ENCODE data around the gene MYOZ1. TPM values are rescaled to one million over a fixed set of nuclear protein-coding genes. Genes with fewer than 3 reads are reported as not detected.
A peak's percentile ranks its signal among the peaks of the same experiment; 100 is the strongest.
"Not testable (repeated sequence)": the region's sequence is repeated elsewhere in the genome, so short reads cannot be mapped to it uniquely, and the experiment has no call there.

MYOZ1 gene
- total RNA-seq, 4 donors from 2014 or later = 2.0 to 7.0 (median 5.1) TPM

DNA sequence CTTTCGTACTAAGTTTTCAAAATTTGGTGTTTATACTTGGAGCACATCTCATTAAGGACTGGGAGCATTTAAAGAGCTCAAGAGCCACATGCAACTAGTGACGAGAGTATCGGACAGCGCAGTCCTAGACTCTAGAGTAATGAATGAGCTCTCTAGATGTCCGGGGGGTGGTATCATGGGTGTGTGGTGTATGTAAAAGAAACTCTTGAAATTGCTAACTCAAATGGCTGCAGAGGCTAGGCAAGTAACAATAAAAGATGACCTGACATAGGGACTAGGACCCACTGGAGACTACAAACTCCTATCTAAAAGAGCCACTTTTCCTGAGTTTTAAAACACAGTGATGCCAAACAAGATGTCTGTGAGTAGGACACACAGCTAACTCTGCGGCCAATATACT lies 14.0 kb downstream of the MYOZ1 start:
- Histone ChIP-seq H3K9me3 (no peaks in the 10 kb centered on the region), H3K27ac (no peak overlapping the region), H3K4me3 (replicated peaks in 1 of 3) (no peak overlapping the region), H3K4me1 (peaks cover 3 to 22% of the 10 kb centered on the region in 2 donors), H3K36me3 (no peaks in the 10 kb centered on the region), H3K27me3 (no peaks in the 10 kb centered on the region)
- no peak for DNase-seq
- no peak for TF ChIP-seq POLR2A (IDR thresholded peaks at IDR 0.05)
- TF ChIP-seq, protein P1, sequence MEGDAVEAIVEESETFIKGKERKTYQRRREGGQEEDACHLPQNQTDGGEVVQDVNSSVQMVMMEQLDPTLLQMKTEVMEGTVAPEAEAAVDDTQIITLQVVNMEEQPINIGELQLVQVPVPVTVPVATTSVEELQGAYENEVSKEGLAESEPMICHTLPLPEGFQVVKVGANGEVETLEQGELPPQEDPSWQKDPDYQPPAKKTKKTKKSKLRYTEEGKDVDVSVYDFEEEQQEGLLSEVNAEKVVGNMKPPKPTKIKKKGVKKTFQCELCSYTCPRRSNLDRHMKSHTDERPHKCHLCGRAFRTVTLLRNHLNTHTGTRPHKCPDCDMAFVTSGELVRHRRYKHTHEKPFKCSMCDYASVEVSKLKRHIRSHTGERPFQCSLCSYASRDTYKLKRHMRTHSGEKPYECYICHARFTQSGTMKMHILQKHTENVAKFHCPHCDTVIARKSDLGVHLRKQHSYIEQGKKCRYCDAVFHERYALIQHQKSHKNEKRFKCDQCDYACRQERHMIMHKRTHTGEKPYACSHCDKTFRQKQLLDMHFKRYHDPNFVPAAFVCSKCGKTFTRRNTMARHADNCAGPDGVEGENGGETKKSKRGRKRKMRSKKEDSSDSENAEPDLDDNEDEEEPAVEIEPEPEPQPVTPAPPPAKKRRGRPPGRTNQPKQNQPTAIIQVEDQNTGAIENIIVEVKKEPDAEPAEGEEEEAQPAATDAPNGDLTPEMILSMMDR (IDR thresholded peaks at IDR 0.05) = no peak
- 88 to 92% methylated on average over 6 of the region's 6 CpGs for WGBS, 2 donors
- intact Hi-C loops (cut with DNase I) = loop anchor here (5.0 kb wide), 1 partner anchor 55 kb away; no protein-coding TSS in a partner anchor

- H3K9me3 ChIP-seq = no peaks in the 10 kb centered on the region
- H3K36me3 ChIP-seq = no peaks in the 10 kb centered on the region
- H3K27ac ChIP-seq = peak overlapping the region; percentile 66 to 87 (median 69)
- no peaks in the 10 kb centered on the region for H3K27me3 ChIP-seq
- peak; percentile 95 to 97 for DNase-seq
- TF ChIP-seq, protein P1 (IDR thresholded peaks at IDR 0.05) = no peak
- peak in 1 of 2 donors; percentile 83 for TF ChIP-seq POLR2A (IDR thresholded peaks at IDR 0.05)
- H3K4me1 ChIP-seq = peaks cover 3 to 22% of the 10 kb centered on the region in 2 donors
- 4% methylated on average over 33 to 39 of the region's 42 CpGs for WGBS, 2 donors
- H3K4me3 ChIP-seq (replicated peaks in 1 of 3) = peak overlapping the region; percentile 51 to 86 (median 84)
- intact Hi-C loops (cut with DNase I) = loop anchor here (5.0 kb wide), 1 partner anchor 54 kb away; no protein-coding TSS in a partner anchor
Observed at GRCh38 chr10:73625884-73626752, 15.2 kb downstream of the MYOZ1 start.

GRCh38 chr10:73625004-73625883 lies 16.0 kb downstream of the MYOZ1 start:
- WGBS, 2 donors = 1% methylated on average over 44 to 45 of the region's 46 CpGs
- Histone ChIP-seq H3K4me1 (peaks cover 3 to 22% of the 10 kb centered on the region in 2 donors), H3K27me3 (no peaks in the 10 kb centered on the region), H3K9me3 (no peaks in the 10 kb centered on the region), H3K36me3 (no peaks in the 10 kb centered on the region), H3K27ac (peak overlapping the region; percentile 46 to 87 (median 69)), H3K4me3 (replicated peaks in 1 of 3) (peak overlapping the region; percentile 51 to 86 (median 84))
- intact Hi-C loops (cut with DNase I) = loop anchor here (5.0 kb wide), 1 partner anchor 53 kb away; no protein-coding TSS in a partner anchor
- TF ChIP-seq, protein P1 (IDR thresholded peaks at IDR 0.05) = no peak
- peak in 1 of 2 donors; percentile 23 for TF ChIP-seq POLR2A (IDR thresholded peaks at IDR 0.05)
- peak; percentile 19 to 37 for DNase-seq

DNA sequence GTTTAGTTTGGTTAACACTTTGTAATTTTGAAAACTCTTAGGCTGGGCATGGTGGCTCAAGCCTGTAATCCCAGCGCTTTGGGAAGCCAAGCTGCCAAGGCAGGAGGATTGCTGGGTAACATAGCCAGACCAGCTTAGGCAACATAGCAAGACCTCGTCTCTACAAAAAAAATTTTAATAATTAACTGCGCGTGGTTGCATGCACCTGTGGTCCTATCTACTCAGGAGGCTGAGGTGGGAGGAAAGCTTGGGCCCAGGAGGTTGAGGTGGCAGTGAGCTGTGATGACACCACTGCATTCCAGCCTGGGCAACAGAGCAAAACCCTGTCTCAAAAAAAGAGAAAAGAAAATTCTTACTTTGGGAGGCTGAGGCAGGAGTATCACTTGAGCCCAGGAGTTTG lies 18.2 kb downstream of the MYOZ1 start:
- WGBS, 2 donors = 92 to 96% methylated on average over 4 of the region's 4 CpGs
- Histone ChIP-seq H3K4me3 (replicated peaks in 1 of 3) (no peak overlapping the region), H3K27me3 (no peaks in the 10 kb centered on the region), H3K27ac (no peak overlapping the region), H3K9me3 (no peaks in the 10 kb centered on the region), H3K4me1 (peaks cover 3 to 22% of the 10 kb centered on the region in 2 donors), H3K36me3 (no peaks in the 10 kb centered on the region)
- intact Hi-C loops (cut with DNase I) = no loop called here
- no peak for TF ChIP-seq POLR2A (IDR thresholded peaks at IDR 0.05)
- no peak for DNase-seq

DNA sequence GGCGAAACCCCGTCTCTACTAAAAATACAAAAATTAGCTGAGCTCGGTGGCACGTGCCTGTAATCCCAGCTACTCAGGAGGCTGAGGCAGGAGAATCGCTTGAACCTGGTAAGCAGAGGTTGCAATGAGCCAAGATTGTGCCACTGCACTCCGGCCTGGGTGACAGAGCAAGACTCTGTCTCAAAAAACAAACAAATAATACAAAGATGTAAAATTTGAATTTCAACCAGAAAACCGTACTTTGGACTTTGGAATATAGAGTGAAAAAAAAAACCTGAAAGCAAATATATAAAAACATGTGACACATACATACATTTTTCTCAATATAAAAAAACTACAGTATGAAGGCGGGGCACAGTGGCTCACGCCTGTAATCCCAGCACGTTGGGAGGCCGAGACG lies 20.3 kb downstream of the MYOZ1 start:
- H3K36me3 ChIP-seq; DNase-seq; intact Hi-C loops (cut with DNase I); H3K4me3 ChIP-seq (replicated peaks in 1 of 3); H3K9me3 ChIP-seq; H3K27ac ChIP-seq; H3K27me3 ChIP-seq: not testable (repeated sequence)
- peaks cover 3 to 18% of the 10 kb centered on the region in 2 donors for H3K4me1 ChIP-seq
- WGBS, 2 donors = 96 to 99% methylated on average over 12 of the region's 12 CpGs

DNA sequence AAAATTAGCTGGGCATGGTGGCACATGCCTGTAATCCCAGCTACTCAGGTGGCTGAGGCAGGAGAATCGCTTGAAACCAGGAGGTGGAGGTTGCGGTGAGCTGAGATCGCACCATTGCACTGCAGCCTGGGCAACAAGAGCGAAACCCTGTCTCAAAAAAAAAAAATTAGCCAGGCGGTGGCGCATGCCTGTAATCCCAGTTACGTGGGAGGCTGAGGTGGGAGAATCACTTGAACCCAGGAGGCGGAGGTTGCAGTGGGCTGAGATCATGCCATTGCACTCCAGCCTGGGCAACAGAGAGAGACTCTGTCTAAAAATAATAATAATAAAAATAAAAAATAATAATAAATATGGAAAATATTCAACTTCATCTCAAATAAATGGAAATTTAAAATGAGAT lies 24.1 kb downstream of the MYOZ1 start:
- not testable (repeated sequence) for DNase-seq

More for the DNA sequence above, 24.1 kb downstream of the MYOZ1 start:
- intact Hi-C loops (cut with DNase I); H3K27ac ChIP-seq; H3K4me1 ChIP-seq; H3K36me3 ChIP-seq; H3K27me3 ChIP-seq; H3K4me3 ChIP-seq (replicated peaks in 1 of 3); H3K9me3 ChIP-seq: not testable (repeated sequence)
- WGBS, 2 donors = 94 to 96% methylated on average over 8 of the region's 8 CpGs

All from thyroid gland (tissue), 4 donors.